GM23338 (cell line): ENCODE results near the gene CYP4B1. TPM values are rescaled to one million over a fixed set of nuclear protein-coding genes. Genes with fewer than 3 reads are reported as not detected.

Experiments used
- ATAC-seq: fragments of 200-7000 bp; cut with Tn5 transposase; 3 replicates; pipeline ENCODE4 v1.9.1; 2020
- DNase-seq: peaks from one replicate; pipeline ENCODE4 v3.0.0-alpha.2; 2015; ENCODE audit warnings: low spot score
- H2AFZ ChIP-seq: fragments of 200-600 bp; sonication (generic); 2 replicates; pipeline ENCODE4 v1.8.0; 2016; ENCODE audit warnings: antibody characterized with exemption, mild to moderate bottlenecking, moderate library complexity
- H3F3A ChIP-seq: fragments of 200-600 bp; sonication (generic); replicated peaks from 2 replicates; pipeline ENCODE4 v1.8.0; 2017; ENCODE audit warnings: antibody characterized with exemption, mixed run types, low read depth
- H3K27ac ChIP-seq: fragments of 200-600 bp; sonication (generic); 2 replicates; pipeline ENCODE4 v1.6.1; 2016; ENCODE audit warnings: low read depth
- H3K27me3 ChIP-seq: fragments of 200-600 bp; sonication (generic); 2 replicates; pipeline ENCODE4 v1.8.0; 2016; ENCODE audit warnings: mild to moderate bottlenecking, mixed run types, moderate library complexity; ENCODE audit not compliant: insufficient read depth
- H3K36me3 ChIP-seq: fragments of 200-600 bp; sonication (generic); 2 replicates; pipeline ENCODE4 v1.8.0; 2016; ENCODE audit warnings: mild to moderate bottlenecking; ENCODE audit not compliant: insufficient read depth
- H3K4me1 ChIP-seq: fragments of 200-600 bp; sonication (generic); 2 replicates; pipeline ENCODE4 v1.8.0; 2016; ENCODE audit warnings: mild to moderate bottlenecking, moderate library complexity; ENCODE audit not compliant: insufficient read depth
- H3K4me2 ChIP-seq: fragments of 200-600 bp; sonication (generic); 2 replicates; pipeline ENCODE4 v1.7.1; 2017; ENCODE audit warnings: mixed run types
- H3K4me3 ChIP-seq: fragments of 200-600 bp; sonication (generic); 2 replicates; pipeline ENCODE4 v1.6.1; 2016; ENCODE audit warnings: mixed run types
- H3K79me2 ChIP-seq: fragments of 200-600 bp; sonication (generic); replicated peaks from 2 replicates; pipeline ENCODE4 v1.8.0; 2017; ENCODE audit warnings: mild to moderate bottlenecking; ENCODE audit not compliant: insufficient read depth
- H3K9me2 ChIP-seq: fragments of 200-600 bp; sonication (generic); 2 replicates; pipeline ENCODE4 v1.8.0; 2017; ENCODE audit not compliant: insufficient read depth
- H4K20me1 ChIP-seq: fragments of 200-600 bp; sonication (generic); replicated peaks from 2 replicates; pipeline ENCODE4 v1.8.0; 2017; ENCODE audit warnings: mild to moderate bottlenecking; ENCODE audit not compliant: insufficient read depth
- H3K27ac Mint-ChIP-seq: 2 replicates; pipeline ENCODE4 v1.8.0; 2020; ENCODE audit warnings: inconsistent platforms, mild to moderate bottlenecking, moderate library complexity, mixed read lengths
- H3K27me3 Mint-ChIP-seq: 3 replicates; pipeline ENCODE4 v1.8.0; 2022; ENCODE audit warnings: low read depth, mild to moderate bottlenecking, moderate library complexity, mixed read lengths, inconsistent platforms; ENCODE audit not compliant: insufficient read depth, poor library complexity
- H3K36me3 Mint-ChIP-seq: 3 replicates; pipeline ENCODE4 v1.8.0; 2021; ENCODE audit warnings: low read depth, mild to moderate bottlenecking, inconsistent platforms, moderate library complexity, mixed read lengths
- H3K4me1 Mint-ChIP-seq: 3 replicates; pipeline ENCODE4 v1.8.0; 2020; ENCODE audit warnings: mild to moderate bottlenecking, inconsistent platforms, mixed read lengths
- H3K4me3 Mint-ChIP-seq: 3 replicates; pipeline ENCODE4 v1.8.0; 2021; ENCODE audit warnings: moderate library complexity, mild to moderate bottlenecking, inconsistent platforms, mixed read lengths
- H3K9me3 Mint-ChIP-seq: 3 replicates; pipeline ENCODE4 v1.8.0; 2020; ENCODE audit warnings: moderate library complexity, mild to moderate bottlenecking, inconsistent platforms, mixed read lengths
- CREB1 ChIP-seq: fragments of 250-450 bp; sonication (Bioruptor Pico); IDR thresholded peaks from 2 replicates; pipeline ENCODE4 v1.5.0; 2020; ENCODE audit warnings: low read depth, mild to moderate bottlenecking, moderate library complexity
- CTCF ChIP-seq, 2 experiments: fragments of 200-600 bp in 1 of 2; sonication (generic) in 1 of 2; conservative IDR thresholded peaks; 2 replicates each; pipeline versions ENCODE4 v1.5.1 to v1.6.1; 2016 to 2017; ENCODE audit warnings: antibody characterized with exemption in 2 of 2, low read depth in 2 of 2, mild to moderate bottlenecking in 2 of 2, moderate library complexity in 1 of 2
- ETS1 ChIP-seq: IDR thresholded peaks from 2 replicates; pipeline ENCODE4 v1.6.1; 2016; ENCODE audit warnings: antibody characterized with exemption
- EZH2 ChIP-seq: fragments of 200-600 bp; sonication (generic); IDR thresholded peaks from one replicate; pipeline ENCODE4 v1.8.0; 2017; ENCODE audit warnings: antibody characterized with exemption, mild to moderate bottlenecking, low read depth; ENCODE audit not compliant: unreplicated experiment
- EZH2phosphoT487 ChIP-seq: fragments of 200-600 bp; sonication (generic); IDR thresholded peaks from one replicate; pipeline ENCODE4 v1.8.1; 2018; ENCODE audit warnings: antibody characterized with exemption; ENCODE audit not compliant: unreplicated experiment
- JUNB ChIP-seq: IDR thresholded peaks from one replicate; pipeline ENCODE4 v1.6.1; 2016; ENCODE audit warnings: antibody characterized with exemption; ENCODE audit not compliant: unreplicated experiment
- NANOG ChIP-seq: IDR thresholded peaks from 2 replicates; pipeline ENCODE4 v1.6.1; 2016; ENCODE audit warnings: antibody characterized with exemption, borderline replicate concordance
- ZNF114 ChIP-seq: fragments of 250-450 bp; sonication (Bioruptor Pico); IDR thresholded peaks from 2 replicates; pipeline ENCODE4 v1.5.0; 2020; ENCODE audit warnings: mild to moderate bottlenecking, moderate library complexity
- ZNF462 ChIP-seq: fragments of 250-450 bp; sonication (Bioruptor Pico); IDR thresholded peaks from 2 replicates; pipeline ENCODE4 v1.5.0; 2020; ENCODE audit warnings: mild to moderate bottlenecking, moderate library complexity
- polyA plus RNA-seq: library from polyadenylated mRNA; unstranded; fragments of >200 nt; fragmentation: Nextera tagmentation; extraction: Ambion mirVana; gene quantifications from 2 replicates; pipeline ENCODE4 v1.2.1, GENCODE V29; 2016
- total RNA-seq: library from RNA; depleted of rRNA; stranded (reverse); fragments of >200 nt; shearing (Covaris generic); gene quantifications from 2 replicates; pipeline ENCODE4 v1.2.3, GENCODE V29; 2014

Gene CYP4B1
- total and polyA plus RNA-seq, 2 experiments from 2014 or later: not detected

GRCh38 chr1:46767649-46768282 lies 31.1 kb upstream of the CYP4B1 start:
- Histone ChIP-seq H3K27ac (no peak overlapping the region), H3K4me1 (no peaks in the 10 kb centered on the region), H2AFZ (peak overlapping the region; percentile 43; the same call in 1 of the 2 replicates), H3K9me2 (peaks cover 4% of the 10 kb centered on the region; the same call in 1 of the 2 replicates), H3K79me2 (no peaks in the 10 kb centered on the region), H3K36me3 (no peaks in the 10 kb centered on the region; the same call in 1 of the 2 replicates), H3K4me2 (no peak overlapping the region), H3K4me3 (no peak overlapping the region), H3F3A (no peaks in the 10 kb centered on the region), H4K20me1 (no peaks in the 10 kb centered on the region), H3K27me3 (no peaks in the 10 kb centered on the region)
- H3K9me3 Mint-ChIP-seq: peaks cover 48% of the 10 kb centered on the region
- H3K36me3 Mint-ChIP-seq: peaks cover 34% of the 10 kb centered on the region
- H3K4me1 Mint-ChIP-seq: no peaks in the 10 kb centered on the region; the same call in 2 of the 3 replicates
- no peak overlapping the region for H3K27ac Mint-ChIP-seq
- peaks cover 10% of the 10 kb centered on the region for H3K27me3 Mint-ChIP-seq
- no peak for ATAC-seq
- TF ChIP-seq CREB1 (no peak), EZH2 (no peak), ZNF114 (CRISPR knock-in tag) (no peak), ETS1 (no peak), CTCF (conservative IDR thresholded peaks at IDR 0.05; ENCODE audit: low read depth in 2 of 2) (no peak), NANOG (no peak)
- no peak for DNase-seq
- no peak overlapping the region for H3K4me3 Mint-ChIP-seq

- no peaks in the 10 kb centered on the region; the same call in 2 of the 3 replicates for H3K4me1 Mint-ChIP-seq
- peaks cover 10% of the 10 kb centered on the region for H3K27me3 Mint-ChIP-seq
- H3K9me2 ChIP-seq: peaks cover 4% of the 10 kb centered on the region; the same call in 1 of the 2 replicates
- H3K27me3 ChIP-seq: no peaks in the 10 kb centered on the region
- no peaks in the 10 kb centered on the region; the same call in none of the 2 replicates for H3K36me3 ChIP-seq
- no peaks in the 10 kb centered on the region for H3K79me2 ChIP-seq
- H3K9me3 Mint-ChIP-seq: peaks cover 50% of the 10 kb centered on the region
- H2AFZ ChIP-seq: no peak overlapping the region
- no peak overlapping the region for H3K4me3 ChIP-seq
- no peaks in the 10 kb centered on the region for H3F3A ChIP-seq
- peak overlapping the region; percentile 82; the same call in 1 of the 2 replicates for H3K27ac Mint-ChIP-seq
- H3K27ac ChIP-seq: no peak overlapping the region
- H3K4me3 Mint-ChIP-seq: no peak overlapping the region
- H3K4me1 ChIP-seq: no peaks in the 10 kb centered on the region
- no peak for ATAC-seq
- H4K20me1 ChIP-seq: no peaks in the 10 kb centered on the region
- peaks cover 34% of the 10 kb centered on the region for H3K36me3 Mint-ChIP-seq
- no peak for DNase-seq
- H3K4me2 ChIP-seq: no peak overlapping the region
- no peak for TF ChIP-seq ETS1
- TF ChIP-seq JUNB: no peak
- no peak for TF ChIP-seq CREB1
- TF ChIP-seq ZNF462 (CRISPR knock-in tag): no peak
- no peak for TF ChIP-seq NANOG
- TF ChIP-seq EZH2phosphoT487: no peak
- TF ChIP-seq ZNF114 (CRISPR knock-in tag): no peak
- no peak for TF ChIP-seq EZH2
These were observed 30.4 kb upstream of the CYP4B1 start for GRCh38 chr1:46768445-46768844.
